SJCRH30 (cell line): ENCODE data around the gene RAMP3. TPM values are rescaled to one million over a fixed set of nuclear protein-coding genes. Genes with fewer than 3 reads are reported as not detected.

ENCODE experiments used
- total RNA-seq: library from RNA; depleted of rRNA; stranded (reverse); fragments of >200 nt; shearing (Covaris generic); gene quantifications from 2 replicates; pipeline ENCODE4 v1.2.3, GENCODE V29; 2014; rRNA removed

Gene RAMP3
- total RNA-seq, 1 experiment from 2014 or later, result not detected

Other genes starting within 250 kb of the RAMP3 start
- 0.30 and 0.33 TPM in 2 replicates for gene MYO1G, start 178.8 kb upstream of the RAMP3 start, total RNA-seq
- 26.2 and 28.3 TPM in 2 replicates for gene CCM2, start 157.6 kb upstream of the RAMP3 start, total RNA-seq
- 4.0 and 4.8 TPM in 2 replicates for gene NACAD, start 68.8 kb upstream of the RAMP3 start, total RNA-seq
- 117 and 137 TPM in 2 replicates for gene TBRG4, start 46.1 kb upstream of the RAMP3 start, total RNA-seq